Epithelial cell of prostate (primary cell): ENCODE results near the gene HPN.
"Not testable (repeated sequence)": the region's sequence is repeated elsewhere in the genome, so short reads cannot be mapped to it uniquely, and the experiment has no call there.

Source experiments
- DNase-seq: peaks from one replicate; pipeline ENCODE4 v3.0.0-alpha.2; 2011; ENCODE audit warnings: low read depth, low spot score
- H3K27ac ChIP-seq: fragments of 450-650 bp; 2 replicates; pipeline ENCODE4 v1.5.1; 2017; ENCODE audit warnings: mild to moderate bottlenecking

The HPN gene

DNA sequence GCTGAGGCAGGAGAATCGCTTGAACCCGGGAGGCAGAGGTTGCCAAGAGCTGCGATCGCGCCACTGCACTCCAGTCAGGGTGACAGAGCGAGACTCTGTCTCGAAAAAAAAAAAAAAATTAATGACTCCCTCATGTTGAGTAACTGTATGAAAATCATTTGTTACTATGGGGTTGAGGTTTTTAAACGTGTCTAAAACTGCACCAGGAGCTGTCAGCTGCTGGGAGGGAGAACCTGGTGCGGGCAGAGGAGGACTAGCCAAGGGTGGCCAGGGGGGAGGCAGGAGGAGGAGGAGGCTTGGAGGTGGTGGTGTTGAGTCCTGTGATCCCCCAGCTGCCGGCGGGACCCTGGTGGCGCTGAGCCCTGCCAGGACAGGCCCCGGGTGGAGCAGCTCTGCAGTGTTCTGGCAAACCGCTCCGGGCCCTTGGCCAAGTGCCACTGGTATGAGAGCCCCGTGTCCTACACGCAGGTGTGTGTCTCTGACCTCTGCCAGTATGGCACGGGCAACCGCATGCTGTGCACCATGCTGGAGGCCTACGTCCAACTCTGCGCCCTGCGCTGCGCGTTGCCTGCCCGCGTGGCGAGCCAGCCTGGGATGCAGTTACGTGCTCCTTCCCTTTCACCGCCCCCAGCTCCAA lies 57.0 kb downstream of the HPN start:
- peak overlapping the region; percentile 9 for H3K27ac ChIP-seq
- DNase-seq: no peak

DNA sequence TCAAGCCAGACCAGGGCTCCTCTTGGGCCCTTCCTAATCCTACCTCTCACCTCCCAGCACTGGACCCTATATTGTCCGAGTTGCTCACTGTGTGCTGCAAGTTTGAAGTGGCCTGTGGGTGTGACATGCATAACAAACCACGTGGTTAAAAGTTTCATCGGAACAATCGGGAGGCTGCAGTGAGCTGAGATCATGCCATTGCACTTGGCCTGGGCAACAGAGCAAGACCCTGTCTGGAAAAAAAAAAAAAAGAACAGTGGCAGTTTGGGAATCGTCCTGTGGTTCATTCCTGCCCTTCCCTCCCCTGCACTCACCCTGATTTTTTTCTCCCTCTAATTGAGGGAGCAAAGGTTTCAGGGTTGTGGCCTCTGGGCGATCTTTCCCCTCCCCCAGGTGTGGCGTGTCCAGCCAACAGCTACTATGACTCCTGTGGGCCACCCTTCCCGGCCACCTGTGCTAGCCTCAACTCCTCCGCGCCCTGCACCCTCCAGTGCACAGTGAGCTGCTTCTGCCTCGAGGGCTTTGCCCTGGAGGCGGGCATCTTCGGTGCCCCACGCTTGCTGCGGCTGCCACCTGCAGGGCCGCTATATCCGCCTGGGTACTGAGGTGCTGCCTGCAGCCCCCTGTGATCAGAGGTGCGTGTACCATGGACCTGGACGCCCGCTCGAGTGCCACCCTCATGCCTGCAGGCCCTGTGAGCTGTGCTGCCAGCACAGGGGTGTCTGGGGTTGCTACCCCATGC lies 57.8 kb downstream of the HPN start:
- H3K27ac ChIP-seq: no peak overlapping the region
- no peak for DNase-seq

DNA sequence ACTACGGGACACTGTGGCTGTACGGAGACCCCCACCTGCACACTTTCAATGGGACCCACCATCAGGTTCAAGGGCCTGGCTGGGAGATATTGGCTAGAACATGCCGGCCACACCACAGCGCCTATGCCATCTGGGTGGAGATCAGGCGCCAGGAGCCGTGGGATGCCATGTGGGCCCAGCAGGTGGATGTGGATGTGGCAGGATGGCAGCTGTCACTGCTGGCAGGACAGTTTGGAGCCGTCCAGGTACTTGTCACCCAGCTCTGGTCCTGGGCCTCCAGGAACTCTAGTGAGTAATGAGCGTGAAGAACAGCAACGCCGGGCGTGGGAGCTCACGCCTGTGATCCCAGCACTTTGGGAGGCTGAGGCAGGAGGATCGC lies 58.4 kb downstream of the HPN start:
- DNase-seq: no peak
- H3K27ac ChIP-seq: no peak overlapping the region

DNA sequence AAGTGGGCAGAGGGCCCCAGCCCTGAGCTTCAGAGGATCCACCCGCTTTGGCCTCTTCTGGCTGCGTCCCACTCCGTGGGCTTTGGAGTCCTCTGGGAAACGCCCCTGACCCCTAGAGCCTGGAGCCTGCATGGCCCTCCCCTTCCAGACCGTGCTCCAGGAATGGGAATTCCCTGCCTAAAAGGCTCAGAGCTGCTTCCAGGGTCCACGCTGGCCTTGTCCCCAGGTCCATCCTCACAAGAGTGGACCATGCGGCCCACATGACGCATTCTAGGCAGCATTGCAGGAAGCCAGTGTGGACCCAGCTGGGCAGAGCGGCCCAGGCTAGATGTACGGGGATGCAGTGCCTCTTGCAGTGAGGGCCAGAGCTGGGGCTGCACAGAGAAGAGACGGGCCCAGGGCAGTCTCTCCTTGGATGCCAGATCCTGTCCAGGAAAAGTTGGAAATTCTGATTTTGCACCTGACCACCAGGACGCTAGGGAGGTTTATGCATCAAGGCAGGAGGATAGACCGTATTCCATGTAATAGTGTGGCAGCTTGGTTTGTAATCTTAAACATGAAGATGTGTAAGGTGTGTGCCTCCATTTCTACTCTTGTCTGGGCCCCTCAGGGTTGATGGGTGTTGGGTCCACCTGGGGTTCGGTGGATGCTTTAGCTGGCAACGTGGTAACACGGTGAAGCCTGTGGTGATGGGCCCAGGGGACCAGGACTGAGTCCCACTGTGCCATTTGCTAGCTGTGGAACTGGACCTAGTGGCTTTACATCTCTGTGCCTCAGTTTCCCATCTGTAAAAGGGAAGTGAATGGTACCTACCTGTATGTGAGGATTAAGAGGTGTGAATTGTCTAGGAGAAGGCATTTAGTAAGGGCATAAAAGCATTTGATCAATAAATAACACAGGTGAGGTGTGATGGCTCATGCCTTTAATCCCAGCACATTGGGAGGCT lies 59.3 kb downstream of the HPN start:
- H3K27ac ChIP-seq: no peak overlapping the region
- no peak for DNase-seq

DNA sequence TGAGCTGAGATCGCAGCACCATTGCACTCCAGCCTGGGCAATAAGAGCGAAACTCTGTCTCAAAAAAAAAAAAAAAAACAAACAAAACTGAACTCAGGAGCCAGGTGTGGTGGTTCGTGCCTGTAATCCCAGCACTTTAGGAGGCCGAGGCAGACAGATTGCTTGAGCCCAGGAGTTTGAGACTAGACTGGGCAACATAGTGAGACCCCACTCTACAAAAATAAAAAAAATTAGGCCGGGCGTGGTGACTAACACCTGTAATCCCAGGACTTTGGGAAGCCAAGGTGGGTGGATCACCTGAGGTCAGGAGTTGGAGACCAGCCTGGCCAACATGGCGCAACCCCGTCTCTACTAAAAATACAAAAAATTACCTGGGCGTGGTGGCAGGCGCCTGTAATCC lies 60.4 kb downstream of the HPN start:
- not testable (repeated sequence) for H3K27ac ChIP-seq, DNase-seq

DNA sequence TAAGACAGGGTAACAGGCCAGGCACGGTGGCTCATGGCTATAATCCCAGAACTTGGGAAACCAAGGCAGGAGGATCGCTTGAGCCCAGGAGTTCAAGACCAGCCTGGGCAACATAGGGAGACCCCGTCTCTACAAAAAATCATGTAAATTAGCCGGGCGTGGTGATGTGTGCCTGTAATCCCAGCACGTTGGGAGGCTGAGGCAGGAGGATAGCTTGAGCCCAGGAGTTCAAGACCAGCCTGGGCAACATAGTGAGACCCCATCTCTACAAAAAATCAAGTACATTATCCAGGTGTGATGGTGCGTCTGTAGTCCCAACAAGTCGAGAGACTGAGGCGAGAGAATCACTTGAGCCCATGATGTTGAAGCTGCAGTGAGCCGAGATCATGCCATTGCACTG lies 62.1 kb downstream of the HPN start:
- not testable (repeated sequence) for DNase-seq, H3K27ac ChIP-seq

DNA sequence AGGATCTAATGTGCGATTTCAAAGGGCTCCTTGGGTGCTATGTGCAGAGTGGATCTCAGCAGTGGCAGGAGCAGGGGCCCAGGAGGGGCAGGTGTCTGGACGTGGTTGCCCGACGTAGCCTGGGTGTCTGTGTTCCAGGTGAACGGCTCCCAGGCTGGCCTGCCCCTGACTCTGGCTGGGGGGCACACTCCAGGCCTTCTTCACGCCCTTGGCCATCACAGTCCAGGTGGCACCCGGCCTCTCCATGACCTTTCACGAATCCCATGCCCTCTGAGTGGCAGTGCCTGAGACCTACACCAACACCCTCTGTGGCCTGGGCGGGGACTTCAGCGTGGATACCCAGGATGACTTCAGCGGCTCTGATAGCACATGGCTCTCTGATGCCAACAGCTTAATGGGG lies 62.8 kb downstream of the HPN start:
- DNase-seq: no peak
- H3K27ac ChIP-seq: no peak overlapping the region

DNA sequence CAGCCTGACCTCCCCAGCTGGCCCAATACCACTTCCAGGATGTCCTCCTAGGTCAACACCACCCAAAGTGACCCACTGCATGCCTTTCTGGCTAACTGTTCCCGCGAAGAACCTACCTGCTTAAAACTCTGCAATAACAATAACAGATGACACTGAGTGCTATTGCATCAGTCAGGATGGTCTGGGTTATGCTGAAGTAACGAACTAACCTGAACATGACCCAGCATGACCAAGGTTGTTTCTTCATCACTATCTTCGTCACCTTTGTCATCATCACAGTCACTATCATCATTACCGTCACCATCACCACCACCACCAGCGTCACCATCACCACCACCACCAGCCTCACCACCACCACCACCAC lies 63.5 kb downstream of the HPN start:
- no peak overlapping the region for H3K27ac ChIP-seq
- DNase-seq: no peak

DNA sequence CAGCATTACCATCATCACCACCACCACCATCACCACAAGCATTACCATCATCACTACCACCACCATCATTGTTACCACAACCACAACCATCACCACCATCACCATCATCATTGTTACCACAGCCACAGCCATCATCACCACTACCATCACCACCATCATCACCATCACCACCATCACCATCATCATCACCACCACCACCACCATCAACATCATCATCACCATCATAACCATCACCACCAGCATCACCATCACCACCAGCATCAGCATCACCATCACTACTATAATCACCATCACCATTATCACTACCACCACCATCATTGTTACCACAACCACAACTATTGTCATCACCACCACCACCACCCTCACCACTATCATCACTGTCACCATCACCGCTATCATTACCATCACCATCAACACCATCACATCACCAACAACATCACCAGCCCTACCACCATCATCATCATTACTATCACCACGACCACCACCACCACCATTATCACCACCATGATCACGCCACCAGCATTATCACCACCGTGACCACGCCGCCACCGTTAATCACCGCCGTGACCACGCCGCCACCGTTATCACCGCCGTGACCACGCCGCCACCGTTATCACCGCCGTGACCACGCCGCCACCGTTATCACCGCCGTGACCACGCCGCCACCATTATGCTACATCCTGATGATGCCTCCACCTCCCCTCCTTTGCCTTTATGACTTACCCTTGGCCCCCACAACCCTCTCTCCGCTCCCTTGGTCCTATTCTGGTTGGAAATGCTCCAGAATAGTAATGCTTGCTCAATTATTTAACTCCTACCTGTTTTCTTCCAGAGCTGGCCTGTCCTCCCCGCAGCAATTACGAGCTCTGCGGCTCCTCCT lies 64.1 kb downstream of the HPN start:
- DNase-seq: no peak
- H3K27ac ChIP-seq: no peak overlapping the region

DNA sequence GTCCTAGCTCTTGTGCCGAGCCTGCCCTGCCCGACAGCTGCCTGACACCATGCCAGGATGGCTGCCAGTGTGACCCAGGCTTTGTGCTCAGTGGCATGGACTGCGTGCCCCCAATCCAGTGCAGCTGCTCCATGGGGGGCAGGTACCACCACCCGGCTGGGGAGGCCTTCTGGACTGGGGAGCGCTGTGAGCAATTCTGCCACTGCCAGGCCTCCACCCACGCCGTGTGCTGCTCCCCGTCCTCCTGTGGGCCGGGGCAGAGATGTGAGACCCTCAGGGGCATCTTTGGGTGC lies 64.7 kb downstream of the HPN start:
- no peak overlapping the region for H3K27ac ChIP-seq
- DNase-seq: no peak

DNA sequence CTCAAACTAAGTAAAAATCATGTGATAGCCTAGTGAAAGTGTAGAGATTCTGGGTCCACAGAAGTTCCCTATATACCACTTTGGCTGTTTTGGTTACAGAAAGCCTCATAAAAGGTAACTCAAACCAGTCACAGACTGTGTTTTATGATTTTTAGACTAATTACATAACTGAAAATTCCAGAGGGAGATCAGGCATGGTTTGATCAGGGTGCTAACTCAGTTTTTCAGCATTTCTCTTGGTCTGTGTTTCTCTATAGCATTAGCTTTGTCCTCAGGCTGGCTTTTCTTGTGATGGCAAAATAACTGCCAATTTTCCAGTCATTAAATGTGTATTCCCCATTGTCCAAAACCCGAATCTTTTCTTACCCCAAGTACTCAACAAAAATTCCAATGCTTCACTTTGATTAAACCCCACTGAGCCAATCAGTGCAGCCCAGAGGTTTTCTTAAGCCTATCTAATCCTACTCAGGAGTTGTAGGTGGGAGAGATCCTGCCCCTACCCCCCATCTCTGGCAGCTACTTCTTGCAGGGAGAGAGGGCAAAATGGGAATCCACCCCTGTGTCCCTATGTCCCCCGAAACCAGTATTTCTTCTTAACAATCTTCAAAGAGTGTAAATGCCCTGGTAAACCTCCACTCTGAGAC lies 65.5 kb downstream of the HPN start:
- H3K27ac ChIP-seq: peak overlapping the region; percentile 61

DNA sequence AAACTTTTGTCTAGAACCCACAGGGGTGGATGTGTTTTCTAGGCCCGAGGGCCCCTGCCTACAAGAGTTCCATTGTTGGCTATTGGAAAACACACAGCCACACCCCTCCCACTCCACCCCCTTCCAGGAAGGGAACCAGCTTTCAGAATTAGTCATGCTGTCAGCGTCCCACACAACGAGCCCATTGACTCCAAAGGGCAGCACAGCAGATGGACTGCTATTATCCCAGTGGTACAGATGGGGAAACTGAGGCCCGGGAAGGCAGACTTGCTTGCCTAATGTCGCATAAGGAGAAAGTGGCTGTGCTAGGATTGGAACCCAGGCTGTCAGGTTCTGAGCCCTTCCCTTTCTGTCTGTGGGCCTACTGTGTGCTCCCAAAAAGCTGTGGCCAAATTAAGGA lies 66.0 kb downstream of the HPN start:
- DNase-seq: peak; percentile 83
- H3K27ac ChIP-seq: peak overlapping the region; percentile 61

More for the DNA sequence above, 65.5 kb downstream of the HPN start:
- no peak for DNase-seq

DNA sequence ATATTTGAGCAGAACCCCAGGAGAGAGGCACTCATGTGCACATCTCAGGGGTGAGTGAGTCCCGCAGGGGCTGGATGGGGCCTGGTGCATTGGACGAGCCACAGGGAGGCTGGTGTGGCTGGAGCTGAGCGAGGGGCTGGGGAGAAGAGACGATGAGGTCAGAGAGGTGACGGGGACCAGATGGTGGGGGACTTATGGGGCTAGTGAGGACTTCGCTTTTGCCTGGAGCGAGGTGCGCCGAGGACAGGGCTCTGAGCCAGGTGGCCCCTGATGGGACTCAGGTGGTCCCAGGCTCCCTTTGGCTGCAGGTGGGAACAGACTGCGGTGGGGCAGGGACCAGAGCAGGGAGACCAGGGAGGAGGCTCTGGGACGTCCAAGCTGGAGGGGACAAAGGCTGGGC lies 67.2 kb downstream of the HPN start:
- no peak overlapping the region for H3K27ac ChIP-seq
- no peak for DNase-seq

DNA sequence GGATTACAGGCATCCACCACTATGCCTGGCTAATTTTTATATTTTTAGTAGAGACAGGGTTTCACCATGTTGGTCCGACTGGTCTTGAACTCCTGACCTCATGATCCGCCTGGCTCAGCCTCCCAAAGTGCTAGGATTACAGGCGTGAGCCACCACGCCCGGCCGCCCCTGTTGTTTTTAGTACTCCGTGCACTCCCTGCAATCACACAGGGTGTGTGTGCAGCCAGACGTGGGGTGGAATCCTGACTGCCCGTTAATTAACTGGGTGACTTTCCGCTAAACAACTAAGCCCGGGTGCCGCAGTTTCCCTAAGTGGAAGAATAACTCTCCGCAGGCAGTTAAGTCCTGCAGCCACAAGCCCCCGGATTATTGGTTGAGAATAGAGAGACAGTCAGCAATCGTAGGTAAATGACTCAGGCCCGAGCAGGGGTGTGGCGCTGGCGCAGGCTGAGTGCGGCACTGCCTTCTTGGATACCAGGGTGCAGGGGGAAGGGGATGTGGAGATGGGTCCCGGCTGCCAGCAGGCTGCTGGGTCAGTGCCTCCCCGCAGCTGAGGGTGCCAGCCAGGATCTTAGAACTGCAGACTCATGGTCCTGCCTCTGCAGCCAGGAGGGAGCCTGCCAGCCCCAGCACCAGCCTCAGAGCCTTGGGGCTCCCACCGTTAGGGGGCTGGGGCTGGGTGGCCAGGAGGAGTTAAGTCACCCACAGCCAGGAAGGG lies 68.0 kb downstream of the HPN start:
- DNase-seq: no peak
- peak overlapping the region; percentile 17 for H3K27ac ChIP-seq

DNA sequence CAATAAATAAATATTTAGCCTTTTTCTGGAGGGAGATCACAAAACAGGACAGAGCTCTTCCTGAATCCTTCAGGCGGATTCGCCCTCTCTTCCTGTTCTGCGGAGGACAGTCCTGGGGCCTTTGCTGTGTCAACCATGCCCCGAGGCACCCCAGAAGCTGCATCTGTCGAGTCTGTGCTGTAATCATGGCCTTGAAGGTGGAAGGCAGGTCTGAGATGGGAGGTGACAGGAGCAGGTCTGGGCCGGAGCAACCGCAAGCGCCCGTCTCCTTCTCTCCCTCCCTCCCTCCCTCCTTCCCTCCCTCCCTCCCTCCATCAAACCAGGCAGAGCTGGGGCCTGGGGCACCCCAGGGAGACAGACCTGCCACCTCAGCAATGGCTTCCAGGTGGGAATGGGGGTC lies 69.5 kb downstream of the HPN start:
- DNase-seq: no peak
- peak overlapping the region; percentile 24 for H3K27ac ChIP-seq

DNA sequence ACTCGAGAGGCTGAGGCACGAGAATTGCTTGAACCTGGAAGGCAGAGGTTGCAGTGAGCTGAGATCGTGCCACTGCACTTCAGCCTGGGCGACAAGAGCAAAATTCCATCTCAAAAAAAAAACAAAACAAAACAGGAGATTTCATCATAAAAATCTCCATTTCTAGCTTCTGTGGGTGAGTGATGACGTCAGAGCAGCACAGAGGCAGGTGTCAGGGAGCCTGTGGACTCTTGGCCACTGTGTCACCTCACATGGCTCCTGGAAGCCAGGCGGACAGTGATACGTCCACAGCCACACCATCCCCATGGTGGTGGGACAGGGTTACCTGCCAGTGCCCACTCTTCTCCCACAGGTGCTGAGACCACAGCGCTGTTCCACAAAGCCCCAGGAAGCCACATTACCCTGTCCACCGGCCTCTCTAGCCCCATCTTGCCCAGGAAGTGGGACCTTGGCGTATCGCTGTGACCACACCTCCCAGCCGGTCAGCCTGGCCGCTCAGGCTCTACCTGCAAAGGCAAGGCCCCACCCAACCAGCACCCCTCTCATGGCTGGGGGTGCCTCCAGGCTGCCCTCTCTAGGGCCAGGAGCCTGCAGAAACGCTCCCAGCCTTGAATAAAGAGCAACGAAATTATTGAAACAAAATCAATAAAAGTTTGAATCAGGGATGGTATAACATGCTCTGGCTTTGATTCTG lies 71.6 kb downstream of the HPN start:
- H3K27ac ChIP-seq: no peak overlapping the region
- no peak for DNase-seq

DNA sequence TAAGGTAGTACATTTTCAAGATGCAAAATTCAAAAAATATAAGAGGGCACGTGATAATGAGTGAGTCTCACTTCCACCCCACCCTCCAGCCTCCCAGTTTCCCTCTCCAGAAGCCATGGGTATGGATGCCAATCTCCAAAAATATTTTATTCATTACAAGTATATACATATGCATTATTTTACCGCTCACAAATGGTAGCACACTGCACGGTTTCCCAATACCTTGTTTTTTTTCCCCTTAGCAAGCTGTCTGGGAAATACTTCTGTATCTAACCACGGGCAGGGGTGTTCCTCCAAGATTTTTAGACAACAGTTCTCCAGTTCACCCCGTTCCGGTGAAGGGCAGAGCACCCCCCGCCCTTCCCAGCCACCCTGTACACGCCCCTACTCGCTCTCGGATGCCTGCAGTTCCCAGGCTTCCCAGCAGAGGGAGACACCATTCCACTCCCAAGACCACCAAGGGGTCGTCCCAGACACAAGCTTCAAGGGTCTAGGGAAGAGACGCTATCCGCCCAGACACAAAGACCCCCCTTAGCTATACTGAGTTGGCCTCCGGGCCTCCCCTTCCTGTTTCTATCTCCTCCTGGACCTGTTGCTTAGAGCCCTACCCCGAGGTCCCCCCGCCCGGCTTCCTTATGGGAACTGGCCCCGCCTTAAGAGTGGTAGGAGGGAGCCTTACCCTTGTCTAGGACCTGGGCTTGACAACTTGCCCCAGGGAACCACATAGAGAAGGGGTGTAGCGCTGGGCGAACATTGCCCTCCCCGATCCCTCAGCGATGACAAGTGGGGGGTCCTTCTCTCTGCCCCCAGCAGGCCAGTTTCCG lies 73.0 kb downstream of the HPN start:
- peak overlapping the region; percentile 90 for H3K27ac ChIP-seq
- no peak for DNase-seq
